ENCODE measurements around the gene SSH2. TPM values are rescaled to one million over a fixed set of nuclear protein-coding genes. Genes with fewer than 3 reads are reported as not detected.

Gene SSH2
- total and polyA plus RNA-seq, 9 of the 15 experiments (the other 6 are each of a cell fraction or from before 2014, with no cell fraction given) = 3.9 to 16.1 (median 10.2) TPM

DNA sequence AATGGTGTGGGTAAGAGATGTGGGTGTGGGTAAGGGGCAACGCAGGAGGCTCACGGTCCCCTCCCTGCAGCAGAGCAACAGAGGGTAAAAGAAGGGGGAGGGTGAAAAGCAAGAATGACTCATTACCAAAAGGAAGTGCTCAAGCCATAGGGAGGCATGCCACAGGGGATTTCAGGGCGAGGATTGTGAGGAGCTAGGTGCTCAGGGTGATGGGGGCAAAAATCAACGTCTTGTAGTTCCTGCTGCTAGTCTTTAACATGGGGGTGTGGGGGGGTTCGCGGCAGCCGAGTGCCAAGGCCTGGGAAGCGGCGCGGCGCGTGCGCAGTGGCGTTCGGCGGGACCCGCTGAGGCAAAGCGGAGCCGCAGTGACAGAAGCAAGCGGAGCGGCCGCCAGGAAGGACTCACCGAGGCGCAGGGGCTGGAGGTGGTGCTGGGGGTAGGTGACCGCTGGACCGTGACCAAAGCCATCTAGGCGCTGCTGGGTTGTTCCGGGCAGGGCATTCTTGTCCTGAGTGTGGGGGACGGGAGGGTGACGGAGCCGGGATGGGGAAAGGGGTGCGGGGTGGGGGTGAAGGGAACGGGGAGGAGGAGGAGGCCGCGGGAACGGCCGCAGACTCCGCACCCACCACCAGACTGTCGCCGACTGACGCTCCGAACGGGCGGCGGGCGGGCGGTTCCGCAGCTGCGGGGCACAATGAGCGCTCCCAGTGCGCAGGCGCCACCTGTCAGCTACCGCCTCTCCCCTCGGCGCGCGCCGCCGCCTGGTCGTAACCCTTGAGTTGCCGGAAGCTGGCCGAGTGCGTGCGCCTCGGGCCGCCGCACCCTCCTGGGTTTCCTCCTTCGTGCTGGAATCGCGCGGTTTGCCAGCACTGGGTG lies at the start of gene SSH2 (continued):
- TF ChIP-seq, protein P1, sequence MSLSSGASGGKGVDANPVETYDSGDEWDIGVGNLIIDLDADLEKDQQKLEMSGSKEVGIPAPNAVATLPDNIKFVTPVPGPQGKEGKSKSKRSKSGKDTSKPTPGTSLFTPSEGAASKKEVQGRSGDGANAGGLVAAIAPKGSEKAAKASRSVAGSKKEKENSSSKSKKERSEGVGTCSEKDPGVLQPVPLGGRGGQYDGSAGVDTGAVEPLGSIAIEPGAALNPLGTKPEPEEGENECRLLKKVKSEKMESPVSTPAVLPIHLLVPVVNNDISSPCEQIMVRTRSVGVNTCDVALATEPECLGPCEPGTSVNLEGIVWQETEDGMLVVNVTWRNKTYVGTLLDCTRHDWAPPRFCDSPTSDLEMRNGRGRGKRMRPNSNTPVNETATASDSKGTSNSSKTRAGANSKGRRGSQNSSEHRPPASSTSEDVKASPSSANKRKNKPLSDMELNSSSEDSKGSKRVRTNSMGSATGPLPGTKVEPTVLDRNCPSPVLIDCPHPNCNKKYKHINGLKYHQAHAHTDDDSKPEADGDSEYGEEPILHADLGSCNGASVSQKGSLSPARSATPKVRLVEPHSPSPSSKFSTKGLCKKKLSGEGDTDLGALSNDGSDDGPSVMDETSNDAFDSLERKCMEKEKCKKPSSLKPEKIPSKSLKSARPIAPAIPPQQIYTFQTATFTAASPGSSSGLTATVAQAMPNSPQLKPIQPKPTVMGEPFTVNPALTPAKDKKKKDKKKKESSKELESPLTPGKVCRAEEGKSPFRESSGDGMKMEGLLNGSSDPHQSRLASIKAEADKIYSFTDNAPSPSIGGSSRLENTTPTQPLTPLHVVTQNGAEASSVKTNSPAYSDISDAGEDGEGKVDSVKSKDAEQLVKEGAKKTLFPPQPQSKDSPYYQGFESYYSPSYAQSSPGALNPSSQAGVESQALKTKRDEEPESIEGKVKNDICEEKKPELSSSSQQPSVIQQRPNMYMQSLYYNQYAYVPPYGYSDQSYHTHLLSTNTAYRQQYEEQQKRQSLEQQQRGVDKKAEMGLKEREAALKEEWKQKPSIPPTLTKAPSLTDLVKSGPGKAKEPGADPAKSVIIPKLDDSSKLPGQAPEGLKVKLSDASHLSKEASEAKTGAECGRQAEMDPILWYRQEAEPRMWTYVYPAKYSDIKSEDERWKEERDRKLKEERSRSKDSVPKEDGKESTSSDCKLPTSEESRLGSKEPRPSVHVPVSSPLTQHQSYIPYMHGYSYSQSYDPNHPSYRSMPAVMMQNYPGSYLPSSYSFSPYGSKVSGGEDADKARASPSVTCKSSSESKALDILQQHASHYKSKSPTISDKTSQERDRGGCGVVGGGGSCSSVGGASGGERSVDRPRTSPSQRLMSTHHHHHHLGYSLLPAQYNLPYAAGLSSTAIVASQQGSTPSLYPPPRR (CRISPR knock-in tag; IDR thresholded peaks at IDR 0.05; ENCODE audit: borderline replicate concordance) = no peak
- TF ChIP-seq, protein P2, sequence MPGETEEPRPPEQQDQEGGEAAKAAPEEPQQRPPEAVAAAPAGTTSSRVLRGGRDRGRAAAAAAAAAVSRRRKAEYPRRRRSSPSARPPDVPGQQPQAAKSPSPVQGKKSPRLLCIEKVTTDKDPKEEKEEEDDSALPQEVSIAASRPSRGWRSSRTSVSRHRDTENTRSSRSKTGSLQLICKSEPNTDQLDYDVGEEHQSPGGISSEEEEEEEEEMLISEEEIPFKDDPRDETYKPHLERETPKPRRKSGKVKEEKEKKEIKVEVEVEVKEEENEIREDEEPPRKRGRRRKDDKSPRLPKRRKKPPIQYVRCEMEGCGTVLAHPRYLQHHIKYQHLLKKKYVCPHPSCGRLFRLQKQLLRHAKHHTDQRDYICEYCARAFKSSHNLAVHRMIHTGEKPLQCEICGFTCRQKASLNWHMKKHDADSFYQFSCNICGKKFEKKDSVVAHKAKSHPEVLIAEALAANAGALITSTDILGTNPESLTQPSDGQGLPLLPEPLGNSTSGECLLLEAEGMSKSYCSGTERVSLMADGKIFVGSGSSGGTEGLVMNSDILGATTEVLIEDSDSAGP (CRISPR knock-in tag; IDR thresholded peaks at IDR 0.05) = no peak
- TF ChIP-seq NCOA4 (IDR thresholded peaks at IDR 0.05; ENCODE audit: partially characterized antibody) (no peak), ZNF766 (CRISPR knock-in tag; conservative IDR thresholded peaks at IDR 0.05) (no peak), TAF7 (tag; IDR thresholded peaks at IDR 0.05) (no peak), ILK (tag; IDR thresholded peaks at IDR 0.05; ENCODE audit: borderline replicate concordance, low read depth) (no peak), FOXK2 (conservative IDR thresholded peaks at IDR 0.05 in 1 of 2, IDR thresholded peaks at IDR 0.05 in 1 of 2; ENCODE audit: low read depth in 2 of 2) (peak in 1 of 2 experiments; percentile 10; a peak in 1 of 4 replicates), ZNF354B (CRISPR knock-in tag; IDR thresholded peaks at IDR 0.05) (no peak), ILF3 (IDR thresholded peaks at IDR 0.05; ENCODE audit: borderline replicate concordance) (no peak), ZNF695 (CRISPR knock-in tag; IDR thresholded peaks at IDR 0.05) (no peak), PRPF4 (IDR thresholded peaks at IDR 0.05; ENCODE audit: insufficient read depth, low read depth, low read length, poor library complexity, severe bottlenecking) (no peak), PTBP1 (IDR thresholded peaks at IDR 0.05; ENCODE audit: low read depth, low read length) (no peak)
- TF ChIP-seq, protein P3, sequence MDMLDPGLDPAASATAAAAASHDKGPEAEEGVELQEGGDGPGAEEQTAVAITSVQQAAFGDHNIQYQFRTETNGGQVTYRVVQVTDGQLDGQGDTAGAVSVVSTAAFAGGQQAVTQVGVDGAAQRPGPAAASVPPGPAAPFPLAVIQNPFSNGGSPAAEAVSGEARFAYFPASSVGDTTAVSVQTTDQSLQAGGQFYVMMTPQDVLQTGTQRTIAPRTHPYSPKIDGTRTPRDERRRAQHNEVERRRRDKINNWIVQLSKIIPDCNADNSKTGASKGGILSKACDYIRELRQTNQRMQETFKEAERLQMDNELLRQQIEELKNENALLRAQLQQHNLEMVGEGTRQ (CRISPR knock-in tag; IDR thresholded peaks at IDR 0.05) = no peak
- TF ChIP-seq, protein P4, sequence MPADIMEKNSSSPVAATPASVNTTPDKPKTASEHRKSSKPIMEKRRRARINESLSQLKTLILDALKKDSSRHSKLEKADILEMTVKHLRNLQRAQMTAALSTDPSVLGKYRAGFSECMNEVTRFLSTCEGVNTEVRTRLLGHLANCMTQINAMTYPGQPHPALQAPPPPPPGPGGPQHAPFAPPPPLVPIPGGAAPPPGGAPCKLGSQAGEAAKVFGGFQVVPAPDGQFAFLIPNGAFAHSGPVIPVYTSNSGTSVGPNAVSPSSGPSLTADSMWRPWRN (IDR thresholded peaks at IDR 0.05; ENCODE audit: low read depth) = no peak
- TF ChIP-seq, protein P5, sequence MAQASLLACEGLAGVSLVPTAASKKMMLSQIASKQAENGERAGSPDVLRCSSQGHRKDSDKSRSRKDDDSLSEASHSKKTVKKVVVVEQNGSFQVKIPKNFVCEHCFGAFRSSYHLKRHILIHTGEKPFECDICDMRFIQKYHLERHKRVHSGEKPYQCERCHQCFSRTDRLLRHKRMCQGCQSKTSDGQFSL (CRISPR knock-in tag; IDR thresholded peaks at IDR 0.05) = peak; percentile 95; the same call in 1 of the 2 replicates
- TF ChIP-seq, protein P5 (tag; IDR thresholded peaks at IDR 0.05) = peak in 1 of 2 experiments; percentile 44; a peak in 2 of 4 replicates
